ENCODE results near the gene CFD.
A peak's percentile ranks its signal among the peaks of the same experiment; 100 is the strongest.
"Not testable (repeated sequence)": the region's sequence is repeated elsewhere in the genome, so short reads cannot be mapped to it uniquely, and the experiment has no call there.

CFD gene

DNA sequence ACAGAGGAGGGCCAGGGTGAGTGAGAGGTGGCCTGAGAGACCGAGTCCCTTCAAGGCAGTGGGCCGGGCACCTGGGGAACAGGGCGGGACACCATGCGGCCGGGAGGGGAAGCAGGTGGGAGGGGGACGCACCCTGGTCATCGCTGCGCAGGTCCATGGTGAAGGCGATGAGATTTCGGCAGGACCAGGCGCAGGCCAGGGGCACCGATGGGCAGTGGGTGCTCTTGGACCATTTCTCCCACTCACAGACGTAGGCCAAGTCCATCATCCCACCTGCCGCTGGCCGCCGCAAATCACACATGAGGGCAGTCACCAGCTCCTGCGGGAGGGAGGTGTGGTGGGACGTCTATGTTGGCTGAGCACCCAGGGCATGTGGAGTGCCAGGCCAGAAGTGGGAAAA lies 31.4 kb downstream of the CFD start:
- DNase-seq = no peak

DNA sequence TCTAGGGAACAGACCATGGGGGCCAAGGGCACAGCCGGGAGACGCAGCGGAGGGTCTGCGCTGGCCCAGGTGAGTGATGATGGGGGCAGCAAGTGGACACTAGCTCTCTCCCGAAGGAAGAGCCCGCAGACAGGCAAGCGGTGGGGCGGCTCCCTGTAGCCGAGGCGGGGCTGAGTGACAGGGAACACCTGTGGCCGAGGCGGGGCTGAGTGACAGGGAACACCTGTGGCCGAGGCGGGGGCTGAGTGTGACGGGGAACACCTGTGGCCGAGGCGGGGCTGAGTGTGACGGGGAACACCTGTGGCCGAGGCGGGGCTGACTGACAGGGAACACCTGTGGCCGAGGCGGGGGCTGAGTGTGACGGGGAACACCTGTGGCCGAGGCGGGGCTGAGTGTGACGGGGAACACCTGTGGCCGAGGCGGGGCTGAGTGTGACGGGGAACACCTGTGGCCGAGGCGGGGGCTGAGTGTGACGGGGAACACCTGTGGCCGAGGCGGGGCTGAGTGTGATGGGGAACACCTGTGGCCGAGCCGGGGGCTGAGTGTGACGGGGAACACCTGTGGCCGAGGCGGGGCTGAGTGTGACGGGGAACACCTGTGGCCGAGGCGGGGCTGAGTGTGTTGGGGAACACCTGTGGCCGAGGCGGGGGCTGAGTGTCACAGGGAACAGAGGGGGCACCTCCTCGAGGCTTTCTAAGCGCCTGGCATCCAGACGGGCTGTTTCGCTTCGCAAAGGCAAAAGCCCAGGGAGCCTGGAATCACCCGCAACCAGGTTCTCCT lies 32.1 kb downstream of the CFD start:
- not testable (repeated sequence) for DNase-seq

DNA sequence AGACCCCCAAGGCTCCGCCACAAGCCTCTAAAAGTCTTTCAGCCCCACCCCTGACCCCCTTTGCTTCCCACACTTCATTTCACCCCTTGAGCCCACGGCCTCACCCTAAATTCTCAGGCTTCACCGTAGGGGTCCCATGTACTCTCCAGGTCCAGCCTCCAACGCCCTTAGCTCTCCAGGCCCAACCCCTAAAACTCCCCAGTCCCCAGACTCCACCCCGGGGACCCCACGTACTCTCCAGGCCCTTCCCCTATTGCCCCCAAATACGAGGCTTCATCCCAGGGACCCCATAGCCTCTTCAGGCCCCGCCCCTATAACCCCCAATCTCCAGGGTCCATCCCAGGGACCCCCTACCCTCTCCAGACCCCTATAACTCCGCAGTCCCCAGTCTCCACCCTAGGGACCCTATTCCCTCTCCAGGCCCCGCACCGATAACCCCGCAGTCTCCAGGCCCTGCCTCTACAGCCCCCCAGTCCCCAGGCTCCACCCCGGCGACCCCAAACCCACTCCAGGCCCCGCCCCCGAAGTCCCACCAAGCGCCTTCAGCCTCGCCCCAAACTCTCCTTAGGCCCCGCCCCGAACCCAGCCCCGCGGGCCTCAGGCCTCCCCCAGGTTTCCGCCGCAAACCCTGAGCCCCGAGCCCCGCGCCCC lies 32.9 kb downstream of the CFD start:
- DNase-seq = no peak

DNA sequence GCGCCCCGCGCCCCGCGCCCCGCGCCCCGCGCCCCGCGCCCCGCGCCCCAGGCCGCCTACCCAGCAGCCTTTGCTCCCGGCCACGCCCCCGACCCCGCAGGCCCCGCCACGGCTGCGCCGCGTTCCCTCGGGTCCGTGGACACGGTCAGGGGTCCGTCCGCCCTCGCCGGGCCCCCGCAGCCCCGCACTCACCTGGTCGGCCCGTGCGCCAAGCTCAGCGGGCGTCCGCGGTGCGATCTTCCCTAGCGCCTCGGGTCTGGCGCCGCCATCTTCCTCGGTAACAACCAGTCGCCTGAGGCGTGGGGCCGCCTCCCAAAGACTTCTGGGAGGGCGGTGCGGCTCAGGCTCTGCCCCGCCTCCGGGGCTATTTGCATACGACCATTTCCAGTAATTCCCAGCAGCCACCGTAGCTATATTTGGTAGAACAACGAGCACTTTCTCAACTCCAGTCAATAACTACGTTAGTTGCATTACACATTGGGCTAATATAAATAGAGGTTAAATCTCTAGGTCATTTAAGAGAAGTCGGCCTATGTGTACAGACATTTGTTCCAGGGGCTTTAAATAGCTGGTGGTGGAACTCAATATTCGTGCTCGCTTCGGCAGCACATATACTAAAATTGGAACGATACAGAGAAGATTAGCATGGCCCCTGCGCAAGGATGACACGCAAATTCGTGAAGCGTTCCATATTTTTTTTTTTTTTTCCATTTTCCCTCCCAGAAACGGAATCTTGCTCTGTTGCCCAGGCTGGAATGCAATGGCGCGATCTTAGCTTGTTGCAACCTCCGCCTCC lies 33.6 kb downstream of the CFD start, which contains the start of the genes MED16 and RNU6-9:
Gene MED16, minus strand, starts transcription at position 294 of the 796 bp plus-strand sequence. CDS start 2,056 bp downstream, outside the sequence.
Gene RNU6-9, plus strand, starts transcription at position 591 of the 796 bp plus-strand sequence.
- DNase-seq = peak; percentile 66 to 84 (median 78)

DNA sequence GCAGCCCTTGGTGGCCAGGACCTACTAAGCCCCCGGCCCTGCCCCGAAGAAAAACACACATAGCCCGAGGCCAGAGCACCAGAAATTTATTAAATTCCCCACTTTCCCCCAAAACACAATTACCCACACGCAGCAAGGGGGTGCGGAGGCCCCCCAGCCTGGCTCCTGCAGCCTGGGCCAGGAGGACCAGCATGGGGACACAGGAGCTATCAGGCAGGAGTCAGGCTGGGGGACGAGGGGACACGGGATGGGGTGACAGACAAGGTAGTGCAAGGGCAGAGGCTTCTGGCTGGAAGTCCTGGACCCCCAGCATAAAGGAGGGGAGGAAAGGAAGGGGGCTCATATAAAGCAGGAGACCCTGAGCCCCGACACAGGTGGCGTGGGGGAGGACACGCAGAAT lies 37.0 kb downstream of the CFD start:
- no peak for DNase-seq

DNA sequence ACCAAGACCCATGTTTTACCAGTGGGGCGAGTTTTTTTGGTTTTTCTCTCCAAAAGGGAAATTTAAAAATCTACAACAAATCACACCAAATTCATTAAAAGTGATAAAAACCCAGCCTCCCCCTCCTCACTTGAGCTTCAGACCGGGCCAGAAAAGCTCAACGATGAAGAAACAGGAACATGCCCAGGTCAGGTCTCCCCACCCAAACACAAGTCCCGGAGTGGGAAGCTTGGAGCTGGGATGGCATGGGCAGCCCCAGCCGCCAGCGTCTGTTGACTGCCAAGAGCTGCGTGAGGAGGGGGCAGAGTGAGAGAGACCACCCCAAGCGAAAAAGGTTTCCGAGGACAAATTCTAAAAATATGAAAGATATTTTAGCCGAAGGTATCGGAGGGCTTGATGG lies 37.5 kb downstream of the CFD start:
- no peak for DNase-seq

DNA sequence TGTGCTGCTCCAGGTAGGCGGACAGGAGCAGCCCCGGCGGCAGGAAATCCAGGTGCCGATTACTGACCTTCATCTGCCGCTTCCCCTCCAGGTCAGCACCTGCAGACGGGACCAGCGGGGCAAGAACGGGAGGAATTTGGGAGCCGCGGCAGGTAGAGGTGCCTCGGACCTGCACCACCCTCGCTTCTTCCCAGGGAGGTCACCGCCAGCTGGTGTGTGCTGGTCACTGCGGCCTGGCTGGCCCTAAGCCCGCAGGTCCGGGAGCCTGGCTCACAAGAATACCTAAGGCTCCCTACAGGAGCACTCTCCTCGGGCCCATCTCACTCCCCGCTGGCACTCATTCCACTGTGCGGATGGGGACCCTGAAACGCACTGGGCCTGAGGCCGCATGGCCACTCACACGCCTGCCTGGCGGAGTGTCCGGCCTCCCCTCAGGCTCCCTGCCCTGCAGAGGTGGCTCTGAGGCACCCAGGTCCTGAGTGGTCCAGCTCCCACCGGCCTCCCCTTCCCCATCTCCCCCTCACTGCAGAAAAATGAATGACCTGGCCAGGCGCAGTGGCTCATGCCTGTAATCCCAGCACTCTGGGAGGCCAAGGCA lies 38.1 kb downstream of the CFD start:
- no peak for DNase-seq

DNA sequence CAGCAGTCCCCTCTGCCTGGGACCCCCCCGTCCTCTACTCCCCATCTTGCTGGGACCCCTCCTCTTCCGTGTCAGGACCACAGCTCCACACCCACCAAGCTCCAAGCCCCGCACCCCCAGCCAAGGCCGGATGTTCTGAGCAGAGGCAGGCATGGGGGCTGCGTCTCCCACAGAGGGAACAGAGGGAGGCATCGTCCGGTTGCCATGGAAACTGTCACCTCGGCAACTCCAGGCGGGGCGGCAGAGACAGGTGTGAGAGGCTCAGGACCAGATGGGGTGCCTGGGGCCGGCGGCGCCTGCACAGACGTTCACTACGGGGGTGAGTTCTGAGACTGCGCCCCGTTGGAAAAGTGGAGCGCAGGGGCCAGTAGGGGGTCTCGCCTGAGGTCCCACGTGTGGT lies 39.2 kb downstream of the CFD start:
- DNase-seq = no peak

DNA sequence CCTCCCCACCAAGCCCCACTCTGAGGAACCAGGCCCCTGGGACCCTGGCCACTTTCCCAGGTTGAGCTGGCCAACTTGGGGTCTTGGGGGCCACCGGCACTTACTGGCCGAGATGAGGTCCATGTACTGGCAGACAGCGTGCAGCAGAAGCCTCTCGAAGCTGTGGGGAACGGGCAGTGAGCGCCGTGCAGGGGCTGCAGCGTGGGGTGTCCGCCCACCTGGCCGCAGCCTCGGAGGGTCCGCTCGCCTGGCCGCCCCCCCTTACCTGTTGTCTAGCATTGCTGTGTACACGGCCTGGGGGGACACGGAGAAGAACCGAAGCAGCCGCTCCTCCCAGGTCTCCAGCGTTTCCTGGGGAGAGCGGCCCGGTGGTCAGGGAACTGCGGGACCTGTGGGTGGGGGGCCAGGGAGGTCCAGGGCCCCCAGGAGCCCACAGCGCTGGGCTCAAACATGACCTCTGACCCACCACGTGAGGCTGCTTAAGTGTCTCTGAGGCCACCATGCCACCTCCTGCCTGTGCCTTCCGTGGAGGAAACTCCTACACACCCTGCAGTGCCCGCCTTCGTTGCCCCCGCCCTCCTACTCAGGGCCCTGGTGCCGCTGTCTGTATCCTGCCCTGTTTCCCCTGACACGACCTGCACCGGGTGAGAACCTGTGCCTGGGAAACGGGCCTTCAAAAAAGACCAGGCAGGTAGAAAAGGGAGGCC lies 40.0 kb downstream of the CFD start:
- no peak for DNase-seq

DNA sequence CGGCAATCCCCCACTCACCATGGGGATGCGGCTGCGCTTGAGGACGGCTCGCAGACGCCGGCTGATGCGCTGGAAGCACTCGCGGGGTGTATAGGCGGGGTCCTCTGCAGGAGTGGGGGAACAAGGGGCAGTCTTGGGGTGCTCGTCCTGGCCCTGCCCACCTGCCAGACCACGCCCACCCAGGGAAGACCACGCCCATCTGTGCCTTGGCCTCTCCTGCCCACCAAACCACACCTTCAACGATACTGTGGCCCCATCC lies 40.5 kb downstream of the CFD start:
- no peak for DNase-seq

DNA sequence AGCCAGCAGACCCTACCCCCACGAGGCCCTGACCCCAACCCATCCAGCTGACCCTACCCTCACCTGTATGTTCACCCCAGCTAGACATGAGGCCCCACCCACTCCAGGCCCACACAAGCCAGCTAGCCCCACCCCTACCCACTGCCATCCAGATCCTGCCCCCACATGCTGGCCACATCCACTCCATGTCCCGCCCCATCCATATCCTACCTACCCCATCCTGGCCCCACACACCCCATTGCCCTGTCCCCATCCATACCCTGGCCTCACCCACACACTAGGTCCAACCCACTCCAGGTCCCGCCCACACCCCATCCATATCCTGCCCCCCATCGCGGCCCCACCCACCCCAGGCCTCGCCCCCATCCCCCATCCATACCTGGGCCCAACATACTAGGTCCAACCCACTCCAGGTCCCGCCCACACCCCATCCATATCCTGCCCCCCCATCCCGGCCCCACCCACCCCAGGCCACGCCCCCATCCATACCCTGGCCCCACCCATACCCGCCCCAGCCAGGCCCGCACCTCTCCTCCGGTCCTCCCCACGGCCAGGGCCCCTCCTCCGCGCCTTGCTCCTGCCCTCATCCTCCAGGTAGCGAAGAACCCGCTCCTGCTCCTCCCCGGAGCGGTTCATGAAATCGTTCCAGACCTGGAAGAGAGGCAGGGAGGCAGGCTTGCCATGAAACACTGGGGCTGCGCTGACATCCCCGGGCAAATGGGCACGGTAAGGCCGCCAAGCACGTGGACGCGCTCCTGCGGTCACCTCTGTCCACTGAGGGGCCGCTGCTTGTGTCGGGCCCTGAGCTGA lies 41.0 kb downstream of the CFD start:
- no peak for DNase-seq

DNA sequence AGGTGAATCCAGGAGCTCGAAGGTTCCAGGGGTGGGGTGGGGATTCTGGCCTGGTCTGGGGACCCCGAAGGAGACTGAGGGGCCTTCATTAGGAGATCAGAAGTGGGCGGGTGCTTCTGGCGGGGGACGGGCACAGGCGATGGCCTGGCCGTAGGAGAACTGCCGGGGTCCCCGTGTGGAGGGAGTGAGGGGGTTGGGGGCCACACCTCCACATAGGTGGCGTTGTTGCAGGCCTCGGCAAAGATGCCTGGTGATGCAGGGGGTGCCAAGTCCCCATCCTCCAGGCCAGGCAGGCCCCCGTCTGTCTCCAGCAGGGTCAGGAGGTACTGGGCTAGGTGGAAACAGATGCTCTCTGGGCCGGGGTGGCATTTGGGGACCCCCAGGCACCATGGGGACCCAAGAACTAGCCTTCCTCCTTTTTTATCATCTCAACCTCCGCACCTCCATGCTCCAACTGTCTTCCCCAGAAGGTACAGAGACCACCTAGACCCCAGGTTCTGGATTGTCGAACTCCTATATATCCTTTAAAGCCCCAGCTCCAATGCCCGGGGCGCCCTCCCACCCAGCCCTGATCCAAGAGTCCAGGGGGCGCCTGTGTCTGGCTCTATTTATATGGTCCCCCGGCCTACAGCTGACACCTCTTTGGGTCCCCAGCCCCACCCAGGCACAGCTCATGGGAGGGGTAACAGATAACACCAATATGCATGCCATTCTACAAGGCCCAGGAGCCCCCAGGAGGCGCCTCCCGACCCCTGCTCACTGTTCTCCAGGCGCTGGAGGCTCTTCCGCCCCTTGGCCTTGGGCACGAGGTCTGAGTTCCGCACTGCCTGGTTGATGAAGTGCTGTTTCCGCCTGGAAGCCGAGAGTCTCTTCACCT lies 42.0 kb downstream of the CFD start:
- DNase-seq = no peak

DNA sequence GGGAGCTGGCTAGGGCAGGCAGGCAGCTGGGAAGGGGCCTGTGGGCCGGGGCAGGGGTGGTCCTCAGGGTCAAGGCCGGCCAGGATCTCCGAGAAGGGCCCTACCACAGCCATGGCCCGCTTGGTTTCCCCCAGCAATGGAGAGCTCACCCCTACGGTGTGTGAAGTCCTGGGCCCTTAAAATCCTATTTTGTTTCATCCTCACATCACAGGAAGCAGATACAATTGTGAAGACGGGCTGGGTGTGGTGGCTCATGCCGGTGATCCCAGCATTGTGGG lies 42.6 kb downstream of the CFD start:
- no peak for DNase-seq

DNA sequence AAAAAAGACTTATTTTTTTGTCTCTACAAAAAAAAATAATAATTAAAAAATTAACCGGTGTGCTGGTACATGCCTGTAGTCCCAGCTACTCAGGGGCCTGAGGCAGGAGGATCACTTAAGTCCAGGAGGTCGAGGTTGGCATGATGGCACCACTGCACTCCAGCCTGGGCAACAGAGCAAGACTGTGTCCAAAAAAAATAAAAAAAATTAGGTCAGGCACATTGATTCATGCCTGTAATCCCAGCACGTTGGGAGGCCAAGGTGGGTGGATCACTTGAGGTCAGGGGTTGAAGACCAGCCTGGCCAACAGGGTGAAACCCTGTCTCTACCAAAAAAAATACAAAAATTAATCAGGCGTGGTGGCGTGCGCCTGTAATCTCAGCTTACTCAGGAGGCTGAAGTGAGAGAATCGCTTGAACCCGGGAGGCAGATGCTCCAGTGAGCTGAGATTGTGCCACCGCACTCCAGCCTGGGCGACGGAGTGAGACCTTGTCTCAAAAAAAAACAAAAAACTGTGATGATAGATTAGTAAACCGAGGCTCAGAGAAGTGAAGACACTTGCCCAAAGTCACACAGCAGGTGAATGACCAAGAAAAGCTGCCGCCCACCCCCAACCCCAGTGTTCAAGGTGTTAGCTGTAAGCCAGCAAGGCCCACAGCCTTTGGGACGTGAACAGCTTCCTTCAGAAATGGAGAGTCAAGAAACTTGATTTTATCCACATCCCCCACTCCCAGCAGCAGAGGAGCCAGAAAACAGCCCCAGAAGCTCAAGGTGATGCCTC lies 43.2 kb downstream of the CFD start:
- no peak for DNase-seq

DNA sequence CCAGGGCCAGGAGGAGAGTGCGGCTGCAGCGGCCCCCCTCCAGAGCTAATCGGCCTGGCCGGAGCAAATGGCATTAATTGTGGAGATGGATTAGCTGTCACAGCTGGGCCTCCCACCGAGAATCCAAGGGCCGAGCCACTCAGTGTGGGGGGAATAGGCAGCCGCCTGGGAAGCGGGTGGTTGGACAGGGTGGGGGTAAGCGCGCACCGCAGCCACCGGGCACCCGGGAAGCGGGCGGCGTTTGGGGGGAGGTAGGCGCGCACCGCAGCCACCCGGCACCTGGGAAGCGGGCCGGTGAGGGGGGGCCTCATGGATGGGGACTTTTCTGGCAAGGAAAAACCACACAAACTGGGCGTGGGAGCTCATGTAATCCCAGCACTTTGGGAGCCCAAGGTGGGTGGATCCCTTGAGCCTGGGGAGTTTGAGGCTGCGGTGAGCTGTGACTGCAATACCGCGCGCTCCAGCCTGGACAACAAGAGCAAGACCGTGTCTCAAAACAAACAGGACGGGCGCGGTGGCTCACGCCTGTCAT lies 43.9 kb downstream of the CFD start:
- no peak for DNase-seq

DNA sequence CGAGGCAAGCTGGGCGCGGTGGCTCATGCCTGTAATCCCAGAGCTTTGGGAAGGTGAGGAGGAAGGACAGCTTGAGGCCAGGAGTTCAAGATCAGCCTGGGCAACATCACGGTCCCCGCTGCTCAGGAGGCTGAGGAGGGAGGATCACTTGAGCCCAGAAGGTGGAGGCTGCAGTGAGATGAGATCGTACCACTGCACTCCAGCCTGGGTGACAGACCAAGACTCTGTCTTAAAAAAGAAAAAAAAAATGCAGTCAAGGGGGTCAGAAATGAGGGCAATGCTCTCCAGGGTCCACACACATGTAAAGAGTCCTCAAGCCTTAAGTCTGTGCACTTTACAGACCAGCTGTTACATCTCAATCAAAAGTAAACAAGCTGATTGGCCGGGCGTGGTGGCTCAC lies 45.1 kb downstream of the CFD start:
- DNase-seq = no peak

DNA sequence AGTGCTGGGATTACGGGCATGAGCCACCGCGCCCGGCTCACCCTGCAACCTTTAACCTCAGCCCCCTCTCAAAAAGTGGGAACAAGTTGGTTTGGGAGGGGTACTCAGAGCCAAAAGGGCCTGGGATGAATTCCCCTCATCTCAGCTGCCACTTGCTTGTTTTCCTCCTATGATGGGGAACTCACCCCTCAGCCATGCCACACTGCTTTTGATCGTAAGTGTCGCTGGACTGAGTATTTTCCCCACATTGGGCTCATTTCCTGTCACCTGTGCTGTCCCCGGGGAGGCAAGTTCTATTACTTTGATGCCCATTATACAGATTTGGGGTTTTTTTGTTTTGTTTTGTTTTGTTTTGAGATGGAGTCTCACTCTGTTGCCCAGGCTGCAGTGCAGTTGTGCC lies 47.0 kb downstream of the CFD start:
- no peak for DNase-seq

DNA sequence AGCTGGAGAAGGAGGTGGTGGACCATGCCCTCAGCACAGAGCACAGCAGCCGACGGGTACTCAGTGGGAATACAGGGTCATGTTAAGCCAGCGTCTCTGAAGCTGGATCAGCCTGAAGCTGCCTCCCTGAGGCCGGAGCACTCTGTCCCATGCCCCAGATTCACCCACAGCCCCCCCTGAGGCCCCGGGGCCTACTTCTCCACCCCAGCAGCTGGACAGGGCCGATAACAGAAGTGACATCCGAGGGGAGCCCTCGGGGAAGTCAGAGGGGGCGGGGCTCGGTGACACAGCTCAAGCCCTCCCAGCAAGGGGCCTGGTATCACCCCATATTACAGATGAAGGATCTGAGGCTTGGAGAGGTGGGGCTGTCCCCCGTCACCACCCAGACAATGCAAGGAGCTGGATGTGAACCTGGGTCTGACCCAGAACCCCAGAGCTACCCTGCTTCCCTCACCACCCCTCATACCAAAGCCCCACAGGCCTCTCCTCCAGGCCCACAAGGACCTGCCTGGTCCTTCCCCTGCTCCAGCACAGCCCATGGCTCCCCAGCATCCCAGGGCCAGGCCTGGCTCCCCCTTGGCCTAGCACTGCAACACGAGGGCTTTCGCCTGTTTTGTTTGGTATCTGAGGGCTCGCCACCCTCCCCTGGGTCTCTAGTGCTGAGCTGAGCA lies 47.9 kb downstream of the CFD start:
- DNase-seq = no peak

DNA sequence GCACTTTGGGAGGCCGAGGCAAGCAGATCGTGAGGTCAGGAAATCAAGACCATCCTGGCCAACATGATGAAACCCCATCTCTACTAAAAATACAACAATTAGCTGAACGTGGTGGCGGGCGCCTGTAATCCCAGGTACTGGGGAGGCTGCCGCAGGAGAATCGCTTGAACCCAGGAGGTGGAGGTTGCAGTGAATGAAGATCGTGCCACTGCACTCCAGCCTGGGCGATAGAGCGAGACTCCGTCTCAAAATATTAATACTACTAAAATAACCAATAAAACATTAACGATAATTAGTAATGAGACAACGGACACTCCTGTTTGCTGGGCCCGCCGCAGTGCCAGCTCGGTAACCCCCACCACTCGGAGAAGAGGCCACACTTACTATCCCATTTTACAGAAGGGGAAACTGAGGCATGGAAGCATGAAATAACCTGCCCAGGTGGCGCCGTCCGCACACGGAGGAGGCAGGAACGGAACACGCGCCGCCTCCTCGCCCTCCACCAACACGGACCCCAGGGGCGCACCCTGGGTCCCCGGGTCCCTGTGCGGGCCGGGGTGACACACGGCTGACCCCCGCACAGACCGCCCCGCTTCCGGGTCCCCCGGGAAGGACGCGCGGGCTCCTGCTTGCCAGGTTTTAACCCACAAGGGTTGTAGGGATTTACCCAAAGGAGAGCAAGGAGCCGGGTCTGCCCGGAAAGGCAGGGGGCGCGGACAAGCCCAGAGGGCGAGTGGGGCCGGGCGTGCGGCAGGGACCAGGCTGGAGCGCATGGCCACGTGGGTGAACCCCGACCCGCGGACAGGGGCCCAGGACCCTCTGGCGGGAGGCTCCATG lies 52.0 kb downstream of the CFD start:
- DNase-seq = no peak

Data from activated CD4-positive, CD25-positive, alpha-beta regulatory T cell (primary cell).